Measurements from ENCODE around the gene POLK. TPM values are rescaled to one million over a fixed set of nuclear protein-coding genes. Genes with fewer than 3 reads are reported as not detected.

The POLK gene
- total RNA-seq, 2 experiments from 2014 or later, result 29.8 to 30.7 TPM

DNA sequence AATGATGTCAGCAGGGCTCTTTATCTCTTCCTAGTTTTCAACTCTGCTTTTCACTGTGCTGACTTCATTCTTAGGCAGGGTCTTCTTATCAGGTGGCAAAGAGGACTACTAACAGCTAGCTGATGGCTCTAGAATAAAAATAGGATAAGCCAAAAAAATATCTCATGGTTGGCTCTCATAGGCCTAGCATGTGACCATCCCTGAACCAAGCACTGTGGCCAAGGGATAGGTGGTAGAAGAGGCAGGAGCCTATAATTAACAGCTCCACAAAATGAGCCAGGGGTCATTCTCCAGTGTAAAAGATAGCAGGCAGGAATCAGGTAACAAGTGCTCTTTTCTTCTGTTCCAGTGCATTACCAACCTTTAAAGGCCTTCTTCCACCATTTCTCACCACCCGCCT is 120.6 kb downstream of the POLK start:
- Mint-ChIP-seq H3K4me3 (no peak overlapping the region), H3K27ac (no peak overlapping the region), H3K9me3 (ENCODE audit: insufficient read depth) (no peaks in the 10 kb centered on the region), H3K4me1 (ENCODE audit: low read depth) (peaks cover 4% of the 10 kb centered on the region), H3K36me3 (ENCODE audit: low read depth) (no peaks in the 10 kb centered on the region), H3K27me3 (ENCODE audit: low read depth) (peaks cover 2% of the 10 kb centered on the region)
- no peak for ATAC-seq
- no peak for DNase-seq
- ChIA-PET POLR2A (no interaction called here), CTCF (no interaction called here)

DNA sequence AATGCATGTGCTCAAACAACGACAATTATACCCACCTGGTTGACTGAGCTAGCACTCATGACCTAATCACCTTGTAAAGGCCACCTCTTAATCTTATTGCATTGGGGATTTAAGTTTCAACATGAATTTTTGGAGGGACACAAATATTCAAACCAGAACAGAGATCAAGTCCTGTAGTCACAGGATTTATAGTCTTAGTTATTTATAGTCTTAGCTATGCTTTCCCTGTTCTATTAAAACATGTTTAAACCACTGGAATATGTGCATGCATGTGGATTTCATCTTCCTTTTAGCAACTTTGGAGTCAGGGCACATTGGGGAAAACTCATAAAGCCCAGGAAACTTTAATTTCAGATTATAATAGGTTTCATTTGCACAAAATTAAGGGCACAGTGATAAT is 126.3 kb downstream of the POLK start:
- ChIA-PET POLR2A (no interaction called here), CTCF (interaction anchor here (0.5 kb wide), 1 partner anchor 31 kb away, joined by 3 read pairs; no protein-coding TSS in a partner anchor)
- Mint-ChIP-seq H3K36me3 (ENCODE audit: low read depth) (no peaks in the 10 kb centered on the region), H3K9me3 (ENCODE audit: insufficient read depth) (peaks cover 6% of the 10 kb centered on the region), H3K4me3 (no peak overlapping the region), H3K4me1 (ENCODE audit: low read depth) (peaks cover 3% of the 10 kb centered on the region), H3K27ac (no peak overlapping the region), H3K27me3 (ENCODE audit: low read depth) (peaks cover 2% of the 10 kb centered on the region)
- DNase-seq (no peak), ATAC-seq (no peak)

DNA sequence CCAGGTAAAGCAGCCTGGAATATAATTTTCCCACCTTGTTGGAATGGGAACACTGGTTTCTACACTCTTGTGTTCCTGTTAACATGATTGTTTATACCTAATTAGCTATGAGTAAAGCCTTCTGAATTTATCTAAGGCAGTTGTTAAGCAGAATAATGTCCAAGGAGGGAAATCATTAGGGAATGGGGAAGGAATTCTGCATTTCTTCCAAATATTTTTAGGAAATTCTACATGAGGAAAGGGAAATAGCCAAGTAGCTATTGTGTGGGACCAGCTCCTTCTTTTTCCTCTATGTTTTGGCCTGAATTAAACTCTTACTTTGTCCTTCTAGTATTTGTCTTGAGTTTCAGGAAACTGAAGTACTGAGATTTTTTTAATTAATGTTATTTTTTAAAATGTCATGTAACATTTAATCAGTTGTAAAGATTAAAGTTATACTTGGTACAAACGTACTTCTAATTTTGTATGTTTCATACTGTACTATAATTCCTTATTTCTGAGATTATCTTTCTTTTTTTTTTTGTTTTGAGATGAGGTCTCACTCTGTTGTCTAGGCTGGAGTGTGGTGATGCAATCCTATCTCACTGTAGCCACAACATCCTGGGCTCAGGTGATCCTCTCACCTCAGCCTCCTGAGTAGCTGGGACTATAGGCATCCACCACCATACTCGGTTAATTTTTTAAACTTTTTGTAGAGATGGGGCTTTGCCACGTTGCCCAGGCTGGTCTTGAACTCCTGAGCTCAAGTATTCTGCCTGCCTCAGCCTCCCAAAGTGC is 128.0 kb downstream of the POLK start:
- no peak overlapping the region for H3K4me3 Mint-ChIP-seq
- no peak overlapping the region for H3K27ac Mint-ChIP-seq

DNA sequence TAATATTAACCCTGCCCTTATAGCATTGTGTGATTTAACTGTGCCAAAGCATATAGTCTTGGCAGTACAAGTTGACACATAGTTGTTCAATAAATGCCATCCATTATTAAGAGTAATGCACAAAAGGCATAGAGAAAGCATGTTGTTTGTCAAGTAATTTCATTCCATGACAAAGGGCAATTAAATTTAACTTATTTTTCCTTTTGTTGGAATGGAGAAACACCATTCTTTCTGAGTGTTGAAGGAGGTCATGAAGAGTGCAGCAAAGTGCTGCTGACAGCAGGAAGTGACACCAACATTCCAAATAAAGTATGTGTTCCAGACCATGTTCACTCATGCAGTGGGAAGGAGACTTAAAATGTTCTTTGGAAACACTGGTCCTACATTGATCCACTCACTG is 128.7 kb downstream of the POLK start:
- Mint-ChIP-seq H3K36me3 (ENCODE audit: low read depth) (no peaks in the 10 kb centered on the region), H3K27me3 (ENCODE audit: low read depth) (peaks cover 2% of the 10 kb centered on the region), H3K4me1 (ENCODE audit: low read depth) (peaks cover 3% of the 10 kb centered on the region), H3K27ac (no peak overlapping the region), H3K4me3 (no peak overlapping the region), H3K9me3 (ENCODE audit: insufficient read depth) (peaks cover 6% of the 10 kb centered on the region)
- POLR2A ChIA-PET, result no interaction called here
- no peak for ATAC-seq
- CTCF ChIA-PET, result no interaction called here
- no peak for DNase-seq

More for the DNA sequence above, 128.0 kb downstream of the POLK start:
- Mint-ChIP-seq H3K4me1 (ENCODE audit: low read depth) (peaks cover 3% of the 10 kb centered on the region), H3K9me3 (ENCODE audit: insufficient read depth) (peaks cover 6% of the 10 kb centered on the region), H3K36me3 (ENCODE audit: low read depth) (no peaks in the 10 kb centered on the region), H3K27me3 (ENCODE audit: low read depth) (peaks cover 2% of the 10 kb centered on the region)
- DNase-seq (no peak), ATAC-seq (no peak)
- POLR2A ChIA-PET, result no interaction called here
- CTCF ChIA-PET, result no interaction called here

DNA sequence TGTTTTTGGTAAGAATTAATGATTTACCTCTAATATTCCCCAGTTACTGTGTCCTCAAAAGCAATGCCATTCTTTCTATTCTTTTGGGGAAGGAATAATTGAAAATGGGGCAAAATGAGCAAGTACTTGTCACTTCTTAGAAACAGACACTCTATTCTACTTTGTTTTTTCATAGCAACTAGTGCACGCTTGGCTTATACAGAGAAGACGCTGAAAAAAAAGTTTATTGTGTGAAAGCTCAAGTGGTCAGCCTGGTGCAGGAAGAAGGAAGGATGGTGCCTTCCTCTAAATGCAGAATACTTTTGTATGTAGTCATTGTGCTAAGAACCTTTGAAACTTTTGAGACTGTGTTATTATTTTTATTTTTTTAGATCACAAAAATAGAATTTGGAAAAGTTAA is 129.1 kb downstream of the POLK start:
- H3K4me3 Mint-ChIP-seq, result no peak overlapping the region
- H3K9me3 Mint-ChIP-seq (ENCODE audit: insufficient read depth), result peaks cover 6% of the 10 kb centered on the region
- ATAC-seq (no peak), DNase-seq (no peak)
- no peaks in the 10 kb centered on the region for H3K36me3 Mint-ChIP-seq (ENCODE audit: low read depth)
- CTCF ChIA-PET, result no interaction called here
- no peak overlapping the region for H3K27ac Mint-ChIP-seq
- peaks cover 2% of the 10 kb centered on the region for H3K27me3 Mint-ChIP-seq (ENCODE audit: low read depth)
- peaks cover 3% of the 10 kb centered on the region for H3K4me1 Mint-ChIP-seq (ENCODE audit: low read depth)
- POLR2A ChIA-PET, result no interaction called here

GRCh38 chr5:75648712-75649111 is 137.0 kb downstream of the POLK start:
- H3K4me1 Mint-ChIP-seq (ENCODE audit: low read depth), result peaks cover 5% of the 10 kb centered on the region
- ChIA-PET POLR2A (no interaction called here), CTCF (no interaction called here)
- ATAC-seq, result no peak
- H3K27ac Mint-ChIP-seq, result no peak overlapping the region
- no peaks in the 10 kb centered on the region for H3K9me3 Mint-ChIP-seq (ENCODE audit: insufficient read depth)
- H3K27me3 Mint-ChIP-seq (ENCODE audit: low read depth), result no peaks in the 10 kb centered on the region
- no peak for DNase-seq
- no peaks in the 10 kb centered on the region for H3K36me3 Mint-ChIP-seq (ENCODE audit: low read depth)
- no peak overlapping the region for H3K4me3 Mint-ChIP-seq

Other genes with a start within 250 kb of the POLK start
- 10 to 100 TPM; 64.1 to 70.5 TPM for gene HMGCR, start 174.7 kb upstream of the POLK start, total RNA-seq
- gene CERT1, start 262 bp upstream of the POLK start, total RNA-seq, result 10 to 100 TPM; 31.2 to 36.0 TPM
- gene ANKDD1B, start 99.6 kb downstream of the POLK start, total RNA-seq, result under 1 TPM; 0.18 to 0.32 TPM
- 10 to 100 TPM; 21.3 to 23.9 TPM for gene POC5, start 205.5 kb downstream of the POLK start, total RNA-seq

All from activated CD8-positive, alpha-beta T cell treated with anti-CD3 and anti-CD28 coated beads, Interleukin-2, amount 10 ng/mL, durations not matched to agents 7 days and 5 days (primary cell).